SK-N-SH (cell line): ENCODE measurements around the gene MAP3K19. TPM values are rescaled to one million over a fixed set of nuclear protein-coding genes. Genes with fewer than 3 reads are reported as not detected.

Experiments used
- CTCF ChIA-PET: fragments of 300-600, 350-600 bp; formaldehyde crosslinking; extraction: SDS; loops from one replicate; lab custom pipeline; 2021; lab: Yijun Ruan, JAX
- POLR2A ChIA-PET: fragments of 350-600 bp; sonication (Branson Sonifier 250); formaldehyde crosslinking; extraction: SDS; loops from one replicate; lab custom pipeline; 2020; ENCODE audit warnings: antibody characterized with exemption, inconsistent platforms; lab: Yijun Ruan, JAX
- DNase-seq: peaks from one replicate; pipeline ENCODE4 v3.0.0; 2012
- H2AFZ ChIP-seq: fragments of 200-600 bp; sonication (generic); 2 replicates; pipeline ENCODE4 v1.8.1; 2016; ENCODE audit warnings: antibody characterized with exemption, mild to moderate bottlenecking, low read depth
- H3F3A ChIP-seq: fragments of 200-600 bp; sonication (generic); replicated peaks from 2 replicates; pipeline ENCODE3; 2016; ENCODE audit warnings: antibody characterized with exemption, mild to moderate bottlenecking; ENCODE audit not compliant: insufficient read depth
- H3K27ac ChIP-seq, 2 experiments: fragments of 200-500 bp in 1 of 2; fragments of 200-600 bp in 1 of 2; sonication (Bioruptor generic) in 1 of 2; sonication (generic), shearing (Covaris generic) in 1 of 2; 2 replicates each; pipeline versions ENCODE4 v1.5.1 to v1.6.1; 2014 to 2016; ENCODE audit warnings: low read depth in 2 of 2, inconsistent platforms in 1 of 2, low read length in 1 of 2, mild to moderate bottlenecking in 1 of 2, mixed read lengths in 1 of 2
- H3K27me3 ChIP-seq: fragments of 200-600 bp; sonication (generic), shearing (Covaris generic); 2 replicates; pipeline ENCODE4 v1.6.1; 2016; ENCODE audit warnings: mixed run types; ENCODE audit not compliant: insufficient read depth
- H3K36me3 ChIP-seq, 2 experiments: fragments of 200-500 bp in 1 of 2; fragments of 200-600 bp in 1 of 2; sonication (Bioruptor generic) in 1 of 2; sonication (generic) in 1 of 2; replicated peaks in 1 of 2; 2 replicates each; pipeline versions ENCODE3 to v1.5.1; 2014 to 2016; ENCODE audit warnings: low read length in 1 of 2, mild to moderate bottlenecking in 1 of 2; ENCODE audit not compliant: insufficient read depth in 2 of 2, control insufficient read depth in 1 of 2
- H3K4me1 ChIP-seq, 2 experiments: fragments of 200-500 bp in 1 of 2; fragments of 200-600 bp in 1 of 2; sonication (Bioruptor generic) in 1 of 2; sonication (generic), shearing (Covaris generic) in 1 of 2; 2 replicates each; pipeline versions ENCODE4 v1.5.1 to v1.6.1; 2014 to 2016; ENCODE audit warnings: low read depth in 1 of 2, low read length in 1 of 2, mixed run types in 1 of 2; ENCODE audit not compliant: insufficient read depth in 2 of 2, control insufficient read depth in 1 of 2
- H3K4me2 ChIP-seq: fragments of 200-600 bp; sonication (generic), shearing (Covaris generic); 2 replicates; pipeline ENCODE4 v1.6.1; 2017; ENCODE audit warnings: mixed run types
- H3K4me3 ChIP-seq, 2 experiments: fragments of 200-500 bp in 1 of 2; fragments of 200-600 bp in 1 of 2; sonication (Bioruptor generic) in 1 of 2; sonication (generic), shearing (Covaris generic) in 1 of 2; 2 replicates each; pipeline versions ENCODE4 v1.5.1 to v1.8.1; 2014 to 2016; ENCODE audit warnings: low read depth in 2 of 2, inconsistent platforms in 1 of 2, low read length in 1 of 2, mild to moderate bottlenecking in 1 of 2, mixed read lengths in 1 of 2, moderate library complexity in 1 of 2
- H3K79me2 ChIP-seq: fragments of 200-600 bp; sonication (generic); 2 replicates; pipeline ENCODE4 v1.8.1; 2017; ENCODE audit warnings: mild to moderate bottlenecking; ENCODE audit not compliant: insufficient read depth
- H3K9ac ChIP-seq: fragments of 200-600 bp; sonication (generic); 2 replicates; pipeline ENCODE4 v1.6.1; 2017; ENCODE audit warnings: mixed run types
- H3K9me2 ChIP-seq: fragments of 200-600 bp; sonication (generic); 2 replicates; pipeline ENCODE4 v1.6.1; 2017; ENCODE audit warnings: mixed run types
- H3K9me3 ChIP-seq: fragments of 200-600 bp; sonication (generic); 2 replicates; pipeline ENCODE4 v1.6.1; 2017; ENCODE audit warnings: mixed run types, mild to moderate bottlenecking, moderate library complexity
- H4K20me1 ChIP-seq: fragments of 200-600 bp; sonication (generic); 2 replicates; pipeline ENCODE4 v1.6.1; 2017; ENCODE audit warnings: mild to moderate bottlenecking, mixed run types; ENCODE audit not compliant: insufficient read depth
- CTCF ChIP-seq: fragments of 200-600 bp; sonication (generic); IDR thresholded peaks from 2 replicates; pipeline ENCODE4 v1.6.1; 2017; ENCODE audit warnings: antibody characterized with exemption, mild to moderate bottlenecking, moderate library complexity
- EP300 ChIP-seq, 2 experiments: IDR thresholded peaks; 2 replicates each; pipeline versions ENCODE4 v1.4.0 to v1.6.1; 2012; ENCODE audit warnings: borderline replicate concordance in 1 of 2, low read depth in 1 of 2, low read length in 1 of 2
- EZH2phosphoT487 ChIP-seq: fragments of 200-600 bp; sonication (generic); IDR thresholded peaks from 2 replicates; pipeline ENCODE4 v1.6.1; 2017; ENCODE audit warnings: low read depth, mixed run types, mild to moderate bottlenecking, antibody characterized with exemption, moderate library complexity, borderline replicate concordance
- FOSL2 ChIP-seq: IDR thresholded peaks from 2 replicates; pipeline ENCODE4 v1.4.0; 2012; ENCODE audit warnings: low read depth, mild to moderate bottlenecking, moderate library complexity, borderline replicate concordance
- FOXM1 ChIP-seq: IDR thresholded peaks from 2 replicates; pipeline ENCODE4 v1.4.0; 2012; ENCODE audit warnings: low read depth, mild to moderate bottlenecking
- JUND ChIP-seq: IDR thresholded peaks from 2 replicates; pipeline ENCODE4 v1.4.0; 2012
- MAX ChIP-seq: IDR thresholded peaks from 2 replicates; pipeline ENCODE4 v1.4.0; 2012; ENCODE audit warnings: low read depth
- POLR2AphosphoS5 ChIP-seq: IDR thresholded peaks from 2 replicates; pipeline ENCODE4 v1.6.1; 2012; ENCODE audit warnings: low read depth, low read length
- REST ChIP-seq: IDR thresholded peaks from 2 replicates; pipeline ENCODE4 v1.6.1; 2012; ENCODE audit warnings: mild to moderate bottlenecking, low read depth, low read length, moderate library complexity
- RFX5 ChIP-seq: IDR thresholded peaks from 2 replicates; pipeline ENCODE4 v1.6.1; 2012; ENCODE audit warnings: mild to moderate bottlenecking, improper control_type of control experiment, low read length
- SIN3A ChIP-seq: IDR thresholded peaks from 2 replicates; pipeline ENCODE4 v1.6.1; 2012; ENCODE audit warnings: low read depth, mild to moderate bottlenecking, low read length, moderate library complexity, borderline replicate concordance
- TEAD4 ChIP-seq: IDR thresholded peaks from 2 replicates; pipeline ENCODE4 v1.4.0; 2012; ENCODE audit warnings: mild to moderate bottlenecking, borderline replicate concordance; ENCODE audit not compliant: insufficient read depth
- USF1 ChIP-seq: IDR thresholded peaks from 2 replicates; pipeline ENCODE4 v1.4.0; 2012; ENCODE audit warnings: low read depth, borderline replicate concordance
- USF2 ChIP-seq: fragments of 150-350 bp; IDR thresholded peaks from 2 replicates; pipeline ENCODE4 v1.6.1; 2017; ENCODE audit warnings: antibody characterized with exemption, low read length, low read depth, borderline replicate concordance
- ZBTB33 ChIP-seq: IDR thresholded peaks from 2 replicates; pipeline ENCODE4 v1.4.0; 2012; ENCODE audit warnings: low read depth, borderline replicate concordance
- WGBS: methylation state at CpG from one replicate; pipeline ENCODE4 v1.1.6; 2017; ENCODE audit warnings: low lambda C conversion rate; 5-methylcytosine and 5-hydroxymethylcytosine counted together
- polyA plus RNA-seq, 3 experiments: library from polyadenylated mRNA; depleted of rRNA; stranded (reverse); fragments of >200 nt; gene quantifications; 2 replicates each; pipeline ENCODE4 v1.2.3, GENCODE V29; 2012

Gene MAP3K19
- polyA plus RNA-seq, 1 of the 3 experiments (the other 2 are of a cell fraction) = not detected

- POLR2A ChIA-PET = no interaction called here
- TF ChIP-seq TEAD4 = no peak
- TF ChIP-seq FOSL2 = no peak
- no peak for TF ChIP-seq JUND
- TF ChIP-seq USF2 = no peak
- no peak for TF ChIP-seq EP300 (IDR thresholded peaks at IDR 0.05; ENCODE audit: borderline replicate concordance in 1 of 2, low read depth in 1 of 2, low read length in 1 of 2)
- no peak for TF ChIP-seq SIN3A
- no peak for TF ChIP-seq ZBTB33
- TF ChIP-seq, all 33 proteins: peak for 0
- H3K79me2 ChIP-seq = no peaks in the 10 kb centered on the region
- H3K27ac ChIP-seq = no peak overlapping the region
- no peaks in the 10 kb centered on the region for H4K20me1 ChIP-seq
- WGBS = 66% methylated on average over 3 of the region's 3 CpGs
- no peak overlapping the region for H3K9ac ChIP-seq
- H2AFZ ChIP-seq = no peak overlapping the region
- no peak overlapping the region for H3K4me3 ChIP-seq
- no peaks in the 10 kb centered on the region for H3K36me3 ChIP-seq
- no peaks in the 10 kb centered on the region for H3K4me1 ChIP-seq
- CTCF ChIA-PET = no interaction called here
- no peaks in the 10 kb centered on the region for H3K9me2 ChIP-seq
- no peak for DNase-seq
- no peaks in the 10 kb centered on the region for H3K9me3 ChIP-seq
- H3F3A ChIP-seq = no peaks in the 10 kb centered on the region
- H3K27me3 ChIP-seq = no peaks in the 10 kb centered on the region
- no peak overlapping the region for H3K4me2 ChIP-seq
Observed at GRCh38 chr2:134985061-134985460, 62.2 kb downstream of the MAP3K19 start.

- Histone ChIP-seq H3K9me3 (no peaks in the 10 kb centered on the region), H3F3A (no peaks in the 10 kb centered on the region), H3K36me3 (no peaks in the 10 kb centered on the region), H3K27ac (no peak overlapping the region), H3K4me2 (no peak overlapping the region), H3K4me1 (no peaks in the 10 kb centered on the region), H3K27me3 (no peaks in the 10 kb centered on the region), H3K4me3 (no peak overlapping the region), H3K9me2 (no peaks in the 10 kb centered on the region), H3K9ac (no peak overlapping the region), H2AFZ (no peak overlapping the region), H3K79me2 (no peaks in the 10 kb centered on the region), H4K20me1 (no peaks in the 10 kb centered on the region)
- ChIA-PET CTCF (no interaction called here), POLR2A (no interaction called here)
- 36% methylated on average over 1 of the region's 1 CpG for WGBS
- DNase-seq = no peak
- TF ChIP-seq REST = no peak
- TF ChIP-seq CTCF = no peak
- no peak for TF ChIP-seq EZH2phosphoT487
- TF ChIP-seq RFX5 = no peak
- no peak for TF ChIP-seq FOXM1
- TF ChIP-seq POLR2AphosphoS5 = no peak
- no peak for TF ChIP-seq USF1
- no peak for TF ChIP-seq ZBTB33
- TF ChIP-seq MAX = no peak
Observed at GRCh38 chr2:134982603-134983002, 64.6 kb downstream of the MAP3K19 start.
